DND-41 (cell line): Measurements from ENCODE around the gene LGR6.

Source experiments
- ATAC-seq: fragments of 200-7000 bp; cut with Tn5 transposase; 3 replicates; pipeline ENCODE4 v1.9.1; 2021; ENCODE audit warnings: low read depth; ENCODE audit not compliant: insufficient read depth
- DNase-seq: peaks from one replicate; pipeline ENCODE4 v3.0.0-alpha.2; 2020
- H2AFZ ChIP-seq: 2 replicates; pipeline ENCODE4 v1.6.0; 2012; ENCODE audit warnings: low read depth, low read length
- H3K27ac ChIP-seq: 2 replicates; pipeline ENCODE4 v1.5.1; 2012; ENCODE audit warnings: low read length, inconsistent platforms
- H3K27me3 ChIP-seq: fragments of 200-600 bp; sonication (generic); 2 replicates; pipeline ENCODE4 v1.6.0; 2012; ENCODE audit warnings: low read length, mild to moderate bottlenecking, inconsistent platforms; ENCODE audit not compliant: insufficient read depth, poor library complexity
- H3K36me3 ChIP-seq: 2 replicates; pipeline ENCODE4 v1.5.1; 2012; ENCODE audit warnings: low read length, inconsistent platforms; ENCODE audit not compliant: insufficient read depth
- H3K4me1 ChIP-seq: 2 replicates; pipeline ENCODE4 v1.5.1; 2012; ENCODE audit warnings: mild to moderate bottlenecking, low read length; ENCODE audit not compliant: insufficient read depth
- H3K4me2 ChIP-seq: 2 replicates; pipeline ENCODE4 v1.6.0; 2012; ENCODE audit warnings: mild to moderate bottlenecking, moderate library complexity, low read length, inconsistent platforms; ENCODE audit not compliant: insufficient read depth
- H3K4me3 ChIP-seq, 2 experiments: fragments of 200-600 bp in 1 of 2; shearing (Covaris generic) in 1 of 2; 2 replicates each; pipeline ENCODE4 v1.5.1; 2012 to 2016; ENCODE audit warnings: inconsistent platforms in 2 of 2, low read length in 2 of 2, mild to moderate bottlenecking in 2 of 2, low read depth in 1 of 2, moderate library complexity in 1 of 2
- H3K79me2 ChIP-seq: 2 replicates; pipeline ENCODE4 v1.6.0; 2012; ENCODE audit warnings: low read length, inconsistent platforms; ENCODE audit not compliant: insufficient read depth
- H3K9ac ChIP-seq: 2 replicates; pipeline ENCODE4 v1.6.0; 2012; ENCODE audit warnings: low read depth, mild to moderate bottlenecking, inconsistent platforms, low read length, moderate library complexity
- H3K9me3 ChIP-seq: 2 replicates; pipeline ENCODE4 v1.5.1; 2012; ENCODE audit warnings: low read length, moderate library complexity, mild to moderate bottlenecking, inconsistent platforms; ENCODE audit not compliant: insufficient read depth, severe bottlenecking
- H4K20me1 ChIP-seq: 2 replicates; pipeline ENCODE4 v1.6.0; 2012; ENCODE audit warnings: low read length; ENCODE audit not compliant: insufficient read depth
- CTCF ChIP-seq: IDR thresholded peaks from 2 replicates; pipeline ENCODE4 v1.5.1; 2012; ENCODE audit warnings: borderline replicate concordance, low read length, moderate library complexity, mild to moderate bottlenecking; ENCODE audit not compliant: poor library complexity, severe bottlenecking; ENCODE audit errors: extremely low read depth
- EZH2 ChIP-seq: IDR thresholded peaks from 3 replicates; pipeline ENCODE4 v1.6.1; 2012; ENCODE audit warnings: borderline replicate concordance, low read depth, mild to moderate bottlenecking, moderate library complexity, low read length, inconsistent platforms; ENCODE audit not compliant: severe bottlenecking

The LGR6 gene

GRCh38 chr1:202310071-202310725 lies 116.6 kb downstream of the LGR6 start:
- Histone ChIP-seq H3K27me3 (peaks cover 5% of the 10 kb centered on the region), H3K4me2 (no peak overlapping the region), H3K36me3 (no peaks in the 10 kb centered on the region), H4K20me1 (no peaks in the 10 kb centered on the region; the same call in 1 of the 2 replicates), H3K27ac (no peak overlapping the region), H3K9ac (no peak overlapping the region), H3K4me3 (no peak overlapping the region), H3K79me2 (no peaks in the 10 kb centered on the region), H3K4me1 (no peaks in the 10 kb centered on the region), H3K9me3 (no peaks in the 10 kb centered on the region), H2AFZ (no peak overlapping the region)
- DNase-seq (no peak), ATAC-seq (no peak)
- no peak for TF ChIP-seq CTCF
- TF ChIP-seq EZH2 = no peak

GRCh38 chr1:202310746-202311145 lies 117.1 kb downstream of the LGR6 start:
- H2AFZ ChIP-seq = no peak overlapping the region
- ATAC-seq = no peak
- no peak for DNase-seq
- no peaks in the 10 kb centered on the region for H3K79me2 ChIP-seq
- no peaks in the 10 kb centered on the region for H3K4me1 ChIP-seq
- H4K20me1 ChIP-seq = no peaks in the 10 kb centered on the region; the same call in 1 of the 2 replicates
- TF ChIP-seq EZH2 (no peak), CTCF (no peak)
- no peak overlapping the region for H3K27ac ChIP-seq
- H3K4me2 ChIP-seq = no peak overlapping the region
- no peaks in the 10 kb centered on the region for H3K36me3 ChIP-seq
- no peaks in the 10 kb centered on the region for H3K9me3 ChIP-seq
- H3K9ac ChIP-seq = no peak overlapping the region
- no peak overlapping the region for H3K4me3 ChIP-seq
- peaks cover 5% of the 10 kb centered on the region for H3K27me3 ChIP-seq

- Histone ChIP-seq H2AFZ (no peak overlapping the region), H3K4me2 (no peak overlapping the region)
Observed at GRCh38 chr1:202311875-202312635, 118.5 kb downstream of the LGR6 start.

More at GRCh38 chr1:202311875-202312635, 118.5 kb downstream of the LGR6 start:
- H3K4me1 ChIP-seq = no peaks in the 10 kb centered on the region
- H3K36me3 ChIP-seq = no peaks in the 10 kb centered on the region
- no peak for TF ChIP-seq CTCF
- TF ChIP-seq EZH2 = no peak
- no peaks in the 10 kb centered on the region for H3K9me3 ChIP-seq
- H3K79me2 ChIP-seq = no peaks in the 10 kb centered on the region
- no peak for ATAC-seq
- H3K27me3 ChIP-seq = peaks cover 5% of the 10 kb centered on the region
- no peak for DNase-seq
- H3K27ac ChIP-seq = no peak overlapping the region
- H3K4me3 ChIP-seq = no peak overlapping the region
- H3K9ac ChIP-seq = no peak overlapping the region
- H4K20me1 ChIP-seq = no peaks in the 10 kb centered on the region; the same call in 1 of the 2 replicates
